Activated naive CD8-positive, alpha-beta T cell treated with anti-CD3 and anti-CD28 coated beads, Interleukin-2, amount 10 ng/mL, durations not matched to agents 7 days and 5 days (primary cell): Measurements from ENCODE around the gene NAT14. TPM values are rescaled to one million over a fixed set of nuclear protein-coding genes. Genes with fewer than 3 reads are reported as not detected.

Experiments used
- ATAC-seq: fragments of 150-1000 bp; cut with Tn5 transposase; one replicate; pipeline ENCODE4 v1.10.0; 2021; ENCODE audit warnings: low read depth, moderate library complexity
- POLR2A ChIA-PET: fragments of 350-600 bp; sonication (Branson Sonifier 250); formaldehyde crosslinking; loops from one replicate; lab custom pipeline; 2021; ENCODE audit warnings: antibody characterized with exemption; lab: Charles Lee
- DNase-seq: peaks from one replicate; pipeline ENCODE4 v3.0.0; 2021
- H3K27ac Mint-ChIP-seq: one replicate; pipeline ENCODE4 v1.8.0; 2022; ENCODE audit warnings: mild to moderate bottlenecking, mixed read lengths
- H3K27me3 Mint-ChIP-seq: one replicate; pipeline ENCODE4 v1.8.0; 2022; ENCODE audit warnings: mild to moderate bottlenecking, moderate library complexity, mixed read lengths
- H3K36me3 Mint-ChIP-seq: one replicate; pipeline ENCODE4 v1.8.0; 2021; ENCODE audit warnings: mild to moderate bottlenecking, mixed read lengths
- H3K4me1 Mint-ChIP-seq: one replicate; pipeline ENCODE4 v1.8.0; 2021; ENCODE audit warnings: mixed read lengths
- H3K4me3 Mint-ChIP-seq: one replicate; pipeline ENCODE4 v1.8.0; 2022; ENCODE audit warnings: mild to moderate bottlenecking, moderate library complexity, mixed read lengths
- H3K9me3 Mint-ChIP-seq: one replicate; pipeline ENCODE4 v1.8.0; 2021; ENCODE audit warnings: mixed read lengths
- total RNA-seq, 2 experiments: library from RNA; stranded (reverse); gene quantifications; one replicate each; pipeline ENCODE4 v1.2.3, GENCODE V29; 2021

Gene NAT14
- total RNA-seq, 2 experiments from 2014 or later: 14.5 to 15.0 TPM

- Mint-ChIP-seq H3K9me3 (no peaks in the 10 kb centered on the region), H3K4me1 (peaks cover 16% of the 10 kb centered on the region), H3K4me3 (no peak overlapping the region), H3K36me3 (peaks cover 3% of the 10 kb centered on the region), H3K27me3 (no peaks in the 10 kb centered on the region), H3K27ac (peak overlapping the region; percentile 54)
- DNase-seq (no peak), ATAC-seq (no peak)
- POLR2A ChIA-PET: no interaction called here
These were observed 5.3 kb upstream of the NAT14 start for GRCh38 chr19:55479451-55480230.

GRCh38 chr19:55481148-55481793 is 3.7 kb upstream of the NAT14 start:
- H3K27me3 Mint-ChIP-seq: no peaks in the 10 kb centered on the region
- H3K36me3 Mint-ChIP-seq: peaks cover 3% of the 10 kb centered on the region
- POLR2A ChIA-PET: no interaction called here
- H3K9me3 Mint-ChIP-seq: no peaks in the 10 kb centered on the region
- no peak for ATAC-seq
- H3K27ac Mint-ChIP-seq: no peak overlapping the region
- DNase-seq: no peak
- no peak overlapping the region for H3K4me3 Mint-ChIP-seq
- peaks cover 19% of the 10 kb centered on the region for H3K4me1 Mint-ChIP-seq

GRCh38 chr19:55481794-55482155 is 3.2 kb upstream of the NAT14 start:
- Mint-ChIP-seq H3K9me3 (no peaks in the 10 kb centered on the region), H3K27me3 (no peaks in the 10 kb centered on the region), H3K4me1 (peaks cover 19% of the 10 kb centered on the region), H3K4me3 (no peak overlapping the region), H3K27ac (no peak overlapping the region), H3K36me3 (peaks cover 3% of the 10 kb centered on the region)
- DNase-seq: no peak
- ATAC-seq: no peak
- POLR2A ChIA-PET: no interaction called here

DNA sequence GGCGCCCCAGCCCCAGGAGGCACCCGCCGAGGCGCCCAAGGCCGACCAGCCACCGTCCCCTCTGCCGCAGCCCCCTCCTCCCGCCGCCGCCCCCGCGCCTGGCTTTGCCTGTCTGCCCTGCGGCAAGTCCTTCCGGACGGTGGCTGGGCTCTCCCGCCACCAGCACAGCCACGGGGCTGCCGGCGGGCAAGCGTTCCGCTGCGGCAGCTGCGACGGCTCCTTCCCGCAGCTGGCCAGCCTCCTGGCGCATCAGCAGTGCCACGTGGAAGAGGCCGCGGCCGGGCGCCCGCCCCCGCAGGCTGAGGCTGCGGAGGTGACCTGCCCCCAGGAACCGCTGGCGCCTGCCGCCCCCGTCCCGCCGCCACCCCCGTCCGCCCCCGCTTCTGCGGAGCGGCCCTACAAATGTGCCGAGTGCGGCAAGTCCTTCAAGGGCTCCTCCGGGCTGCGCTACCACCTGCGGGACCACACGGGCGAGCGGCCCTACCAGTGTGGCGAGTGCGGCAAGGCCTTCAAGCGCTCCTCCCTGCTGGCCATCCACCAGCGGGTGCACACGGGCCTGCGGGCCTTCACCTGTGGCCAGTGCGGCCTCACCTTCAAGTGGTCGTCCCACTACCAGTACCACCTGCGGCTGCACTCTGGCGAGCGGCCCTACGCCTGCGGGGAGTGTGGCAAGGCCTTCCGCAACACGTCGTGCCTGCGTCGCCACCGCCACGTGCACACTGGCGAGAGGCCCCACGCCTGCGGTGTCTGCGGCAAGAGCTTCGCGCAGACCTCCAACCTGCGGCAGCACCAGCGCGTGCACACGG is 2.6 kb upstream of the NAT14 start:
- peaks cover 19% of the 10 kb centered on the region for H3K4me1 Mint-ChIP-seq
- no peak for ATAC-seq
- no peaks in the 10 kb centered on the region for H3K27me3 Mint-ChIP-seq
- no peaks in the 10 kb centered on the region for H3K9me3 Mint-ChIP-seq
- POLR2A ChIA-PET: no interaction called here
- H3K4me3 Mint-ChIP-seq: no peak overlapping the region
- DNase-seq: no peak
- H3K36me3 Mint-ChIP-seq: peaks cover 3% of the 10 kb centered on the region
- H3K27ac Mint-ChIP-seq: no peak overlapping the region

DNA sequence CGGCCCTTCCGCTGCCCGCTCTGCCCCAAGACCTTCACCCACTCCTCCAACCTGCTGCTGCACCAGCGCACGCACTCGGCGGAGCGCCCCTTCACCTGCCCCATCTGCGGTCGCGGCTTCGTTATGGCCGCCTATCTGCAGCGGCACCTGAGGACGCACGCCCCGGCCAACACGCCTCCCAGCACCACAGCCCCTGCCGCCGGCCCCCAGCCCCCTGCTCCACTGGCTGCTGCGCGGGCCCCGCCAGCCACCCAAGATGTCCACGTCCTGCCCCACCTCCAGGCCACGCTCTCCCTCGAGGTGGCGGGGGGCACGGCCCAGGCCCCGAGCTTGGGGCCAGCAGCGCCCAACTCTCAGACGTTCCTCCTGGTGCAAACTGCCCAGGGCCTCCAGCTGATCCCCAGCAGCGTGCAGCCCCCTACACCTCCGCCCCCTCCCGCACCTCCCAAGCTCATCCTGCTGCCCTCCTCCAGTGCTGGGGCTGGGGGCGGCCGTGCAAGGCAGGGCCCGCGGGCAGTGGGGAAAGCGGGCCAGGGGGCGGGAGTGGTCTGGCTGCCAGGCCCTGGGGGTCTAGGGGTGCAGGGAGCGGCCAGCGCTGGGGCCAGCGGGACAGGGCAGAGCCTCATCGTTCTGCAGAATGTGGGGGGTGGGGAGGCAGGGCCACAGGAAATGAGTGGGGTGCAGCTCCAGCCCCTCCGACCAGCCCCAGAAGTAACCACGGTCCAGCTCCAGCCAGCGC is 1.9 kb upstream of the NAT14 start:
- POLR2A ChIA-PET: interaction anchor here (2.5 kb wide), 1 partner anchor 76 kb away, joined by 8 read pairs; the partner anchor contains the start of gene UBE2S
- Mint-ChIP-seq H3K9me3 (no peaks in the 10 kb centered on the region), H3K27me3 (no peaks in the 10 kb centered on the region), H3K4me3 (no peak overlapping the region), H3K36me3 (peaks cover 3% of the 10 kb centered on the region), H3K27ac (no peak overlapping the region), H3K4me1 (peaks cover 14% of the 10 kb centered on the region)
- DNase-seq: no peak
- no peak for ATAC-seq

GRCh38 chr19:55483706-55484592 is 1.0 kb upstream of the NAT14 start:
- H3K27ac Mint-ChIP-seq: no peak overlapping the region
- ATAC-seq: no peak
- DNase-seq: no peak
- peak overlapping the region; percentile 83 for H3K4me3 Mint-ChIP-seq
- peaks cover 3% of the 10 kb centered on the region for H3K36me3 Mint-ChIP-seq
- H3K9me3 Mint-ChIP-seq: no peaks in the 10 kb centered on the region
- POLR2A ChIA-PET: interaction anchor here (0.7 to 2.5 kb wide), 5 partner anchors 8 to 77 kb away, joined by 3 to 21 read pairs (median 6); partner anchors contain the start of genes UBE2S and ZNF628
- peaks cover 9% of the 10 kb centered on the region for H3K4me1 Mint-ChIP-seq
- H3K27me3 Mint-ChIP-seq: peaks cover 2% of the 10 kb centered on the region

GRCh38 chr19:55485439-55486011 is 537 bp downstream of the NAT14 start:
- DNase-seq: no peak
- Mint-ChIP-seq H3K4me3 (peak overlapping the region; percentile 83), H3K27ac (peak overlapping the region; percentile 80), H3K36me3 (no peaks in the 10 kb centered on the region), H3K27me3 (peaks cover 2% of the 10 kb centered on the region), H3K9me3 (no peaks in the 10 kb centered on the region), H3K4me1 (peaks cover 4% of the 10 kb centered on the region)
- no peak for ATAC-seq
- POLR2A ChIA-PET: interaction anchor here (0.6 to 2.5 kb wide), 9 partner anchors 9 to 226 kb away, joined by 3 to 21 read pairs (median 3); partner anchors contain the start of genes KMT5C, PPP6R1, U2AF2 and UBE2S

- Mint-ChIP-seq H3K9me3 (no peaks in the 10 kb centered on the region), H3K27me3 (peaks cover 2% of the 10 kb centered on the region), H3K4me1 (peaks cover 4% of the 10 kb centered on the region), H3K27ac (peak overlapping the region; percentile 80), H3K36me3 (no peaks in the 10 kb centered on the region), H3K4me3 (peak overlapping the region; percentile 83)
- POLR2A ChIA-PET: interaction anchor here (0.8 to 2.5 kb wide), 8 partner anchors 10 to 227 kb away, joined by 3 to 21 read pairs (median 4); partner anchors contain the start of genes ISOC2, KMT5C, PPP6R1 and UBE2S
- ATAC-seq (no peak), DNase-seq (no peak)
These were observed 1.3 kb downstream of the NAT14 start for GRCh38 chr19:55486043-55486970.

- POLR2A ChIA-PET: interaction anchor here (0.8 to 1.8 kb wide), 2 partner anchors 11 to 25 kb away, joined by 3 to 10 read pairs; partner anchors contain the start of genes ISOC2 and ZNF628
- Mint-ChIP-seq H3K36me3 (no peaks in the 10 kb centered on the region), H3K4me1 (peaks cover 4% of the 10 kb centered on the region), H3K4me3 (no peak overlapping the region), H3K9me3 (no peaks in the 10 kb centered on the region), H3K27ac (peak overlapping the region; percentile 30), H3K27me3 (peaks cover 6% of the 10 kb centered on the region)
- no peak for DNase-seq
- ATAC-seq: no peak
These were observed 2.3 kb downstream of the NAT14 start for GRCh38 chr19:55486971-55487923.
